WERI-Rb-1 (cell line): ENCODE data around the gene GGACT.
A peak's percentile ranks its signal among the peaks of the same experiment; 100 is the strongest.

Experiments
- DNase-seq: peaks from one replicate; pipeline ENCODE4 v3.0.0-alpha.2; 2020
- H3K27ac ChIP-seq: fragments of 250-450 bp; sonication (Bioruptor Pico); 2 replicates; pipeline ENCODE4 v1.5.1; 2020; ENCODE audit warnings: mild to moderate bottlenecking, moderate library complexity
- H3K27me3 ChIP-seq: fragments of 250-450 bp; sonication (Bioruptor Pico); 2 replicates; pipeline ENCODE4 v1.5.1; 2021; ENCODE audit warnings: mild to moderate bottlenecking, low read depth, moderate library complexity; ENCODE audit not compliant: insufficient read depth, severe bottlenecking
- H3K36me3 ChIP-seq: fragments of 250-450 bp; sonication (Bioruptor Pico); 2 replicates; pipeline ENCODE4 v1.5.1; 2020; ENCODE audit warnings: mild to moderate bottlenecking, moderate library complexity
- H3K4me3 ChIP-seq: 2 replicates; pipeline ENCODE4 v1.5.1; 2011; ENCODE audit warnings: low read depth, mild to moderate bottlenecking, control low read depth, low read length
- H3K9me3 ChIP-seq: fragments of 250-450 bp; sonication (Bioruptor Pico); 2 replicates; pipeline ENCODE4 v1.5.1; 2021; ENCODE audit warnings: mild to moderate bottlenecking, moderate library complexity; ENCODE audit not compliant: severe bottlenecking
- TF ChIP-seq, protein P1 (sequence below): IDR thresholded peaks from 2 replicates; pipeline ENCODE4 v1.5.1; 2011; ENCODE audit warnings: low read depth, mild to moderate bottlenecking, control low read depth, inconsistent platforms, low read length

The GGACT gene

DNA sequence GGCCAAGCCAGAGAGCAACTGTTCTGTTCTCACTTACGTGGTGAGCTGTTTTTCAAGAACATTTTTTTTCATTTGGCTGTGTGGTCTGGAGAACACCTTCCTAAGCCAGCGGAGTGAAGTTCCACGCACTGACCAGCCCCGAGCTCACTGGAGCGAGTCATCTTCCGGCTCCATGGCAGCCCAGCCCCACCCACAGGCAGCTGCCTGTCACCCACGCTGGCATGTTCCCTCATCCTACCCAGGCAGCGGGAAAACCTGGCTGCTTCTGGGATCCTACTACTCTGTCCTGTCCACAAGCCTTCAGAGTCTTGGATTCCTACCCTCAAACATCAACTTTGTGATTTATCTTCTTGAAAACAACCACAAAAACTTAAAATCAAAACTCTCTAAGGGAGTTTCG, 76.2 kb downstream of the GGACT start:
- H3K27ac ChIP-seq = no peak overlapping the region
- peak; percentile 37 for DNase-seq
- no peaks in the 10 kb centered on the region for H3K9me3 ChIP-seq
- H3K27me3 ChIP-seq = no peaks in the 10 kb centered on the region
- H3K4me3 ChIP-seq = no peak overlapping the region
- TF ChIP-seq, protein P1, sequence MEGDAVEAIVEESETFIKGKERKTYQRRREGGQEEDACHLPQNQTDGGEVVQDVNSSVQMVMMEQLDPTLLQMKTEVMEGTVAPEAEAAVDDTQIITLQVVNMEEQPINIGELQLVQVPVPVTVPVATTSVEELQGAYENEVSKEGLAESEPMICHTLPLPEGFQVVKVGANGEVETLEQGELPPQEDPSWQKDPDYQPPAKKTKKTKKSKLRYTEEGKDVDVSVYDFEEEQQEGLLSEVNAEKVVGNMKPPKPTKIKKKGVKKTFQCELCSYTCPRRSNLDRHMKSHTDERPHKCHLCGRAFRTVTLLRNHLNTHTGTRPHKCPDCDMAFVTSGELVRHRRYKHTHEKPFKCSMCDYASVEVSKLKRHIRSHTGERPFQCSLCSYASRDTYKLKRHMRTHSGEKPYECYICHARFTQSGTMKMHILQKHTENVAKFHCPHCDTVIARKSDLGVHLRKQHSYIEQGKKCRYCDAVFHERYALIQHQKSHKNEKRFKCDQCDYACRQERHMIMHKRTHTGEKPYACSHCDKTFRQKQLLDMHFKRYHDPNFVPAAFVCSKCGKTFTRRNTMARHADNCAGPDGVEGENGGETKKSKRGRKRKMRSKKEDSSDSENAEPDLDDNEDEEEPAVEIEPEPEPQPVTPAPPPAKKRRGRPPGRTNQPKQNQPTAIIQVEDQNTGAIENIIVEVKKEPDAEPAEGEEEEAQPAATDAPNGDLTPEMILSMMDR = no peak
- peaks cover 6% of the 10 kb centered on the region; the same call in 1 of the 2 replicates for H3K36me3 ChIP-seq

GRCh38 chr13:100511466-100511865, 77.1 kb downstream of the GGACT start:
- no peak for DNase-seq
- no peak overlapping the region for H3K27ac ChIP-seq
- no peaks in the 10 kb centered on the region for H3K9me3 ChIP-seq
- H3K4me3 ChIP-seq = no peak overlapping the region
- no peaks in the 10 kb centered on the region for H3K27me3 ChIP-seq
- peaks cover 6% of the 10 kb centered on the region; the same call in 1 of the 2 replicates for H3K36me3 ChIP-seq
- TF ChIP-seq, protein P1 = no peak

GRCh38 chr13:100510208-100510957, 78.2 kb downstream of the GGACT start:
- Histone ChIP-seq H3K4me3 (no peak overlapping the region), H3K27ac (no peak overlapping the region), H3K27me3 (no peaks in the 10 kb centered on the region), H3K36me3 (no peaks in the 10 kb centered on the region), H3K9me3 (no peaks in the 10 kb centered on the region)
- TF ChIP-seq, protein P1 = no peak
- DNase-seq = no peak

DNA sequence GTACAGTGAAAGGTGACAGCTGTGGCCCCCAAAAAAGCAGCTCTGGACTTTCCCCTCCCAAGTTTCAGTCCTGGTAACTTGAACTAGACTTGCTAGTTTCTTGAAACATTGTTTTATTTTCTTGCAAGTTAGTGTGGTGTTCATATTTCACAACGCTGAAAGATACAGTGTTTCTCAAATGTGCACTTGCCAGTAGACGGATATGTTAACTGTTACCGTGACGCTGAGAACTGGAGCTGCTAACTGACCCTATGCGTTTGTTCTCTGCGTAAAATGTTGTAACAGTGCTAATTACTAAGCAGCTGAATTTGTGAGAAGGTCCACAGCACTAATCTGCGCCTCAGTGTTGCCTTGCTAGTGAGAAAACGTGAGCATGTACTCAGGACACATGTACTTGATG, 79.6 kb downstream of the GGACT start:
- TF ChIP-seq, protein P1 = no peak
- DNase-seq = no peak
- H3K9me3 ChIP-seq = no peaks in the 10 kb centered on the region
- no peak overlapping the region for H3K4me3 ChIP-seq
- H3K27ac ChIP-seq = no peak overlapping the region
- H3K27me3 ChIP-seq = no peaks in the 10 kb centered on the region
- no peaks in the 10 kb centered on the region for H3K36me3 ChIP-seq

GRCh38 chr13:100508455-100508854, 80.1 kb downstream of the GGACT start:
- H3K4me3 ChIP-seq = no peak overlapping the region
- no peaks in the 10 kb centered on the region for H3K27me3 ChIP-seq
- H3K27ac ChIP-seq = no peak overlapping the region
- DNase-seq = no peak
- no peaks in the 10 kb centered on the region for H3K36me3 ChIP-seq
- no peaks in the 10 kb centered on the region for H3K9me3 ChIP-seq
- TF ChIP-seq, protein P1 = no peak
